ENCODE measurements around the gene WDSUB1. TPM values are rescaled to one million over a fixed set of nuclear protein-coding genes. Genes with fewer than 3 reads are reported as not detected.

Gene WDSUB1
- total and polyA plus RNA-seq, 9 donors, result 7.2 to 16.1 (median 11.0) TPM

DNA sequence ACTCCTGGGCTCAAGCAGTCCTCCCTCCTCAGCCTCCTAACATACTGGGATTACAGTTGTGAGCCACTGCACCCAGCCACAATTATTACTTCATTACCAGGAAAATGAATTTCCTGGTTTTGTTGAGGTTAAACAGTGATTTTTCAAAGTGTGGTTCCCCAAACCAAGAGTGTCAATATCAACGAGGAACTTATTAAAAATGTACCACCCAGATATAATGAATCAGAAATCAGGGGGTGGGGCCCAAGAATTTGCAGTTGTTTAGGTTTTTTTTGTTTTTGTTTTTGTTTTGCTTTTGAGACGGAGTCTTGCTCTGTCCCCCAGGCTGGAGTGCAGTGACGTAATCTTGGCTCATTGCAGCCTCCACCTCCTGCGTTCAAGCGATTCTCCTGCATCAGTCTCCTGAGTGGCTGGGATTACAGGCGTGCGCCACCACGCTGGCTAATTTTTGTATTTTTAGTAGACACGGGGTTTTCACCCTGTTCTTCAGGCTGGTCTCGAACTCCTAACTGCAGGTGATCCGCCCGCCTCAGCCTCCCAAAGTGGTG, 94.1 kb downstream of the WDSUB1 start:
- no peaks in the 10 kb centered on the region for H3K36me3 ChIP-seq
- WGBS, 3 donors, result 94 to 96% (median 94%) methylated on average over 12 of the region's 12 CpGs
- DNase-seq, result no peak
- H3K9me3 ChIP-seq, result no peaks in the 10 kb centered on the region
- H3K4me3 ChIP-seq, result no peak overlapping the region
- TF ChIP-seq, protein P1, sequence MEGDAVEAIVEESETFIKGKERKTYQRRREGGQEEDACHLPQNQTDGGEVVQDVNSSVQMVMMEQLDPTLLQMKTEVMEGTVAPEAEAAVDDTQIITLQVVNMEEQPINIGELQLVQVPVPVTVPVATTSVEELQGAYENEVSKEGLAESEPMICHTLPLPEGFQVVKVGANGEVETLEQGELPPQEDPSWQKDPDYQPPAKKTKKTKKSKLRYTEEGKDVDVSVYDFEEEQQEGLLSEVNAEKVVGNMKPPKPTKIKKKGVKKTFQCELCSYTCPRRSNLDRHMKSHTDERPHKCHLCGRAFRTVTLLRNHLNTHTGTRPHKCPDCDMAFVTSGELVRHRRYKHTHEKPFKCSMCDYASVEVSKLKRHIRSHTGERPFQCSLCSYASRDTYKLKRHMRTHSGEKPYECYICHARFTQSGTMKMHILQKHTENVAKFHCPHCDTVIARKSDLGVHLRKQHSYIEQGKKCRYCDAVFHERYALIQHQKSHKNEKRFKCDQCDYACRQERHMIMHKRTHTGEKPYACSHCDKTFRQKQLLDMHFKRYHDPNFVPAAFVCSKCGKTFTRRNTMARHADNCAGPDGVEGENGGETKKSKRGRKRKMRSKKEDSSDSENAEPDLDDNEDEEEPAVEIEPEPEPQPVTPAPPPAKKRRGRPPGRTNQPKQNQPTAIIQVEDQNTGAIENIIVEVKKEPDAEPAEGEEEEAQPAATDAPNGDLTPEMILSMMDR (IDR thresholded peaks at IDR 0.05), result no peak
- TF ChIP-seq EP300 (IDR thresholded peaks at IDR 0.05) (no peak), POLR2A (IDR thresholded peaks at IDR 0.05) (no peak)
- no peaks in the 10 kb centered on the region for H3K27me3 ChIP-seq
- intact Hi-C loops (cut with DNase I), result no loop called here
- H3K4me1 ChIP-seq (ENCODE audit: insufficient read depth), result no peaks in the 10 kb centered on the region
- H3K27ac ChIP-seq, result no peak overlapping the region

DNA sequence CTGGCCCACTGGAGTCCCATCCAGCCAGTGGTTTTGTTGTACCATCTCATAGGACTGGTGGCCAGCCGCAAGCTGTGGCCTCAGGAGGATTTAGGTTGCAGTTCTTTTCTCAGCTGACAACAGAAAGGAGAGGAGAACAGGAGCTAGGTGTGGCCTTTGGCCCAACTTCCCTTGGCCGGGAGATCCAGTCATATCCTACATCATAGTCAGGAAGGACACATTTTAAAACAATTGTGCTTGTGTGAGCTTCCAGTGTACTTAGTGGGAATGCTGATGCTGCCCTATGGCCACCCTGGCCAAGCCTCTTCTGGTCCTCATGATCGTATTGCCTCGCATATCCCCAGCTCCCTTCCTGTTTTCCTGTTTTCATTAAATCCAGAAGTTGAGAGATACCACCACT, 98.1 kb downstream of the WDSUB1 start:
- H3K36me3 ChIP-seq, result no peaks in the 10 kb centered on the region
- no peak overlapping the region for H3K4me3 ChIP-seq
- no peak for DNase-seq
- TF ChIP-seq EP300 (IDR thresholded peaks at IDR 0.05) (no peak), POLR2A (IDR thresholded peaks at IDR 0.05) (no peak)
- TF ChIP-seq, protein P1 (IDR thresholded peaks at IDR 0.05), result no peak
- no peaks in the 10 kb centered on the region for H3K9me3 ChIP-seq
- no peaks in the 10 kb centered on the region for H3K27me3 ChIP-seq
- intact Hi-C loops (cut with DNase I), result no loop called here
- H3K27ac ChIP-seq, result no peak overlapping the region
- H3K4me1 ChIP-seq (ENCODE audit: insufficient read depth), result no peaks in the 10 kb centered on the region
- WGBS, 3 donors, result 74 to 90% (median 83%) methylated on average over 4 of the region's 4 CpGs

DNA sequence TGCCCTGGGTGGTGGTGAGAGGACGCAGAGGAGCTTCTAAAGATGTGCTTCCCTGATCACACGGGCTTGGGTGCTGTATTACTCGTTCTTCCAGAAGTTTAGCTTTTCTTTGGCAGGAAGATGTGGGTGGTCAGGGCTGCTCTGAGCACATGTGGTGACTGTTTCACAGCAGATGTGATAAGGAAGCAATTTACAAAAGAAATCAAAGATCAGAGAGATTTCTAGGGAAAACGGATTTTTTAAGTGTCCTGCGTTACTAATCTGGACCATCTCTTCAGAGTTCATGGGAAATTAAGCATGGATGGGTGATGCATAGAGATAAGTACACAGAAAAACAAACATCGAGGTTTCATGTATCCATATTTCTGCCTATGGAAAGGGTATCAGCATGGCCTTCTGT, 99.4 kb downstream of the WDSUB1 start:
- TF ChIP-seq, protein P1 (IDR thresholded peaks at IDR 0.05), result no peak
- TF ChIP-seq POLR2A (IDR thresholded peaks at IDR 0.05), result no peak
- TF ChIP-seq EP300 (IDR thresholded peaks at IDR 0.05), result no peak
- Histone ChIP-seq H3K4me1 (ENCODE audit: insufficient read depth) (no peaks in the 10 kb centered on the region), H3K27me3 (no peaks in the 10 kb centered on the region), H3K27ac (no peak overlapping the region), H3K36me3 (no peaks in the 10 kb centered on the region), H3K4me3 (no peak overlapping the region), H3K9me3 (no peaks in the 10 kb centered on the region)
- intact Hi-C loops (cut with DNase I), result no loop called here
- WGBS, 3 donors, result 35 to 57% (median 45%) methylated on average over 6 of the region's 6 CpGs
- no peak for DNase-seq

DNA sequence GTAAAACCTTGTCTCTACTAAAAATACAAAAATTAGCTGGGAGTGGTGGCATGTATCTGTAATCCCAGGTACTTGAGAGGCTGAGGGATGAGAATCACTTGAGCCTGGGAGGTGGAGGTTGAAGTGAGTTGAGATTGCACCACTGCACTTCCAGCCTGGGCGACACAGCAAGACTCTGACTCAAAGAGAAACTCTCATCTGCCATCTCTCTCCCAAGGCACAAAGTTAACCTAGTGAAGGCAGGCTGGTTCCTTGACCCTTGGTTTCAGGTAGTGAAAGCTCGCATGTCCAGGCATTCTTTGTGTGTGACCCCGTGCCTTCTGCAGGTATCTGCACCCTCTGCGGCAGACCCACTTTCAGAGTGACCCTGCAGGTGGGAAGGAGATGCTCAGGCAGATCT, 100.0 kb downstream of the WDSUB1 start:
- TF ChIP-seq EP300 (IDR thresholded peaks at IDR 0.05), result no peak
- TF ChIP-seq POLR2A (IDR thresholded peaks at IDR 0.05), result no peak
- TF ChIP-seq, protein P1 (IDR thresholded peaks at IDR 0.05), result no peak
- H3K27ac ChIP-seq, result no peak overlapping the region
- no peaks in the 10 kb centered on the region for H3K36me3 ChIP-seq
- no peaks in the 10 kb centered on the region for H3K27me3 ChIP-seq
- H3K4me1 ChIP-seq (ENCODE audit: insufficient read depth), result no peaks in the 10 kb centered on the region
- DNase-seq, result no peak
- intact Hi-C loops (cut with DNase I), result no loop called here
- no peak overlapping the region for H3K4me3 ChIP-seq
- no peaks in the 10 kb centered on the region for H3K9me3 ChIP-seq
- 95 to 98% (median 97%) methylated on average over 4 of the region's 4 CpGs for WGBS, 3 donors

Small RNAs within 50 kb of the gene (microRNA-seq; reads per million reads assigned to microRNA genes)
- 0 to 0.18 (median 0) reads per million in 3 donors for gene MIR6888

Small RNAs within 50 kb of the gene (small RNA-seq; reads per million reads assigned to genes)
- gene MIR6888, result not detected
